GM19351 (cell line): ENCODE data around the gene ATP8A2.
"Not testable (repeated sequence)": the region's sequence is repeated elsewhere in the genome, so short reads cannot be mapped to it uniquely, and the experiment has no call there.

ENCODE experiments used
- ATAC-seq: cut with Tn5 transposase; IDR thresholded peaks from one replicate; pipeline ENCODE4 v1.9.1; 2021; ENCODE audit warnings: mild to moderate bottlenecking, moderate library complexity; ENCODE audit not compliant: unreplicated experiment

The ATP8A2 gene

GRCh38 chr13:25538276-25538675, 166.5 kb downstream of the ATP8A2 start:
- no peak for ATAC-seq

- no peak for ATAC-seq
These were observed 169.8 kb downstream of the ATP8A2 start for GRCh38 chr13:25541434-25542123.

GRCh38 chr13:25548991-25549390, 177.2 kb downstream of the ATP8A2 start:
- not testable (repeated sequence) for ATAC-seq

- no peak for ATAC-seq
These were observed 190.0 kb downstream of the ATP8A2 start for GRCh38 chr13:25561812-25562211.

GRCh38 chr13:25570185-25570584, 198.4 kb downstream of the ATP8A2 start:
- ATAC-seq: no peak

GRCh38 chr13:25571237-25571636, 199.5 kb downstream of the ATP8A2 start:
- ATAC-seq: no peak

GRCh38 chr13:25572171-25572570, 200.4 kb downstream of the ATP8A2 start:
- not testable (repeated sequence) for ATAC-seq

GRCh38 chr13:25574437-25575411, 202.9 kb downstream of the ATP8A2 start:
- peak; percentile 63 for ATAC-seq

- no peak for ATAC-seq
These were observed 203.8 kb downstream of the ATP8A2 start for GRCh38 chr13:25575562-25575961.

- no peak for ATAC-seq
These were observed 206.8 kb downstream of the ATP8A2 start for GRCh38 chr13:25578526-25578925.

GRCh38 chr13:25579221-25579620, 207.4 kb downstream of the ATP8A2 start:
- ATAC-seq: no peak

- ATAC-seq: no peak
These were observed 209.6 kb downstream of the ATP8A2 start for GRCh38 chr13:25581351-25581750.

GRCh38 chr13:25584087-25584486, 212.3 kb downstream of the ATP8A2 start:
- ATAC-seq: no peak

GRCh38 chr13:25585000-25585399, 213.2 kb downstream of the ATP8A2 start:
- ATAC-seq: no peak

- ATAC-seq: no peak
These were observed 215.7 kb downstream of the ATP8A2 start for GRCh38 chr13:25587326-25587980.

GRCh38 chr13:25588336-25589060, 216.7 kb downstream of the ATP8A2 start:
- ATAC-seq: no peak

- no peak for ATAC-seq
These were observed 226.6 kb downstream of the ATP8A2 start for GRCh38 chr13:25598421-25598820.

GRCh38 chr13:25602176-25602575, 230.4 kb downstream of the ATP8A2 start:
- no peak for ATAC-seq

GRCh38 chr13:25604106-25604505, 232.3 kb downstream of the ATP8A2 start:
- no peak for ATAC-seq

GRCh38 chr13:25607096-25607495, 235.3 kb downstream of the ATP8A2 start:
- no peak for ATAC-seq

GRCh38 chr13:25608181-25608580, 236.4 kb downstream of the ATP8A2 start:
- no peak for ATAC-seq
